ENCODE data around the gene EVPL. TPM values are rescaled to one million over a fixed set of nuclear protein-coding genes. Genes with fewer than 3 reads are reported as not detected.
"Not testable (repeated sequence)": the region's sequence is repeated elsewhere in the genome, so short reads cannot be mapped to it uniquely, and the experiment has no call there.

The EVPL gene
- total and polyA plus RNA-seq, 9 donors: 0.15 to 7.2 (median 1.0) TPM

GRCh38 chr17:75978938-75979704, 48.0 kb downstream of the EVPL start, which contains the start of the genes ACOX1 and TEN1:
Gene ACOX1, minus strand, starts transcription at chr17:75979166. Its CDS starts 93 bp downstream, at chr17:75979073.
Gene TEN1, plus strand, starts transcription at chr17:75979240. Its CDS starts 6,953 bp downstream, at chr17:75986193.
- peak within 1 kb of the TSS; percentile 74 for H3K4me3 ChIP-seq
- H3K27ac ChIP-seq: peak within 1 kb of the TSS; percentile 93 to 98
- WGBS, 3 donors: 0 to 1% (median 0%) methylated on average over 66 to 72 of the region's 72 CpGs
- no peaks in the 10 kb centered on the region for H3K36me3 ChIP-seq
- peaks cover 1% of the 10 kb centered on the region for H3K4me1 ChIP-seq (ENCODE audit: insufficient read depth)
- peak; percentile 97 to 98 (median 98) for DNase-seq
- no peaks in the 10 kb centered on the region for H3K9me3 ChIP-seq
- H3K27me3 ChIP-seq: no peaks in the 10 kb centered on the region
- intact Hi-C loops (cut with DNase I): loop anchor here in 2 of 4 donors (2.0 to 5.0 kb wide), 2 partner anchors 37 to 74 kb away; partner anchors contain the start of genes FBF1 (in 1 of the 2) and MRPL38 (in 1 of the 2)
- no peak for TF ChIP-seq EP300 (IDR thresholded peaks at IDR 0.05)
- peak; percentile 90 for TF ChIP-seq POLR2A (IDR thresholded peaks at IDR 0.05)
- TF ChIP-seq CTCF (IDR thresholded peaks at IDR 0.05): peak; percentile 26 to 69 (median 63)

DNA sequence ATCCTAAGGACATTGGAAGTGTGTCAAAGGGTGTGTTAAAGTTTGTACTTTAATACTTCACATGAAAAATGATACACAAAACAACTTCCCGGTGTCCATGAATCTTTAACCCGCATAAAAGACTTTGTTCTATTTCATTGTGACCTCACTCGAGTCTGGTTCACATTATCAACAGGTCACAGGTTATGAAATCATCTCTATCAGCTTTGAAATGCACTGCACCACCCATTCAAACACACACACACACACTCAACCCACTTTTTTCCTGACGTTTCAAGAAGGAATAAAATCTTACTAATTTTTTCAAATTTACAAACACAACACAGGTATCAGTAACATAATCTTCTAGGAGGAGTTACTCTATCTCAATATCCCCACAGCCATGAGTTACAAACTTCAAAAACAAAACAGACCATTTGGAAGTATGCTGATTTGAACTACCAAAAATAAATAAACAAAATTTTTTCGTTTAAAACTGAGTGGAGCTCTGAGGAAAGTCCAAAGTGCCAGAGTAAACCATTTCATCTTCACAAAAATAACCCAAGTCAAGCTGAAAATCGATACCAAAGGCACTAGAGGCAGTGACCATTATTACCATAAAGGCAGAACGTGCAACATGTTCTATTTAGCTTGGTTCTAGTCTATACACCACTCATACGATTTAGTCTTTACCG, 50.8 kb downstream of the EVPL start:
- Histone ChIP-seq H3K27me3 (no peaks in the 10 kb centered on the region), H3K27ac (no peak overlapping the region), H3K36me3 (no peaks in the 10 kb centered on the region), H3K4me3 (no peak overlapping the region), H3K4me1 (ENCODE audit: insufficient read depth) (peaks cover 1% of the 10 kb centered on the region), H3K9me3 (no peaks in the 10 kb centered on the region)
- 26 to 38% (median 32%) methylated on average over 9 of the region's 9 CpGs for WGBS, 3 donors
- TF ChIP-seq EP300 (IDR thresholded peaks at IDR 0.05) (no peak), POLR2A (IDR thresholded peaks at IDR 0.05) (no peak), CTCF (IDR thresholded peaks at IDR 0.05) (no peak)
- DNase-seq: no peak
- intact Hi-C loops (cut with DNase I): loop anchor here in 1 of 4 donors (5.0 kb wide), 1 partner anchor 34 kb away; the partner anchor contains the start of gene FBF1

DNA sequence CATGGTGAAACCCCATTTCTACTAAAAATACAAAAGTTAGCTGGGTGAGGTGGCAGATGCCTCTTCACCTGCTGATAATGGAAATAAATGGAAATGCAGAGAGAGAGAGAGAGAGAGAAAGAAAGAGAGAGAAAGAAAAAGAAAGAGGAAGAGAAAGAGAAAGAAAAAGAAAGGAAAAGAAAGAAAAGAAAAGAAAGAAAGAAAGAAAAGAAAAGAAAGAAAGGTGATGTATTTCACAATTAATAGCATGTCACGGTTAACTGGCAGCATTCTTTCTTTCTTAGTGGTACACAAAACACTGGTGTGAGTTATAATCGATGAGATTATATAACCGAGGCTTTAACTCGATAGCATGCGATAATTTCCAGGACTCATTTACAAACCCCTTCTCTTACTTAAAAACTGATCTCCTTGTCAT, 51.3 kb downstream of the EVPL start:
- no peak overlapping the region for H3K4me3 ChIP-seq
- H3K36me3 ChIP-seq: no peaks in the 10 kb centered on the region
- H3K9me3 ChIP-seq: no peaks in the 10 kb centered on the region
- H3K27ac ChIP-seq: no peak overlapping the region
- TF ChIP-seq EP300 (IDR thresholded peaks at IDR 0.05): no peak
- WGBS, 3 donors: 29 to 69% (median 33%) methylated on average over 5 of the region's 5 CpGs
- intact Hi-C loops (cut with DNase I): loop anchor here in 1 of 4 donors (5.0 kb wide), 1 partner anchor 33 kb away; the partner anchor contains the start of gene FBF1
- peaks cover 1% of the 10 kb centered on the region for H3K4me1 ChIP-seq (ENCODE audit: insufficient read depth)
- no peaks in the 10 kb centered on the region for H3K27me3 ChIP-seq
- no peak for DNase-seq

GRCh38 chr17:75975187-75975586, 51.9 kb downstream of the EVPL start:
- not testable (repeated sequence) for H3K27me3 ChIP-seq; H3K27ac ChIP-seq; H3K4me1 ChIP-seq (ENCODE audit: insufficient read depth); H3K36me3 ChIP-seq; H3K4me3 ChIP-seq; H3K9me3 ChIP-seq; DNase-seq
- WGBS, 3 donors: 93 to 96% (median 95%) methylated on average over 6 of the region's 6 CpGs
- intact Hi-C loops (cut with DNase I): loop anchor here in 1 of 4 donors (5.0 kb wide), 1 partner anchor 33 kb away; the partner anchor contains the start of gene FBF1

DNA sequence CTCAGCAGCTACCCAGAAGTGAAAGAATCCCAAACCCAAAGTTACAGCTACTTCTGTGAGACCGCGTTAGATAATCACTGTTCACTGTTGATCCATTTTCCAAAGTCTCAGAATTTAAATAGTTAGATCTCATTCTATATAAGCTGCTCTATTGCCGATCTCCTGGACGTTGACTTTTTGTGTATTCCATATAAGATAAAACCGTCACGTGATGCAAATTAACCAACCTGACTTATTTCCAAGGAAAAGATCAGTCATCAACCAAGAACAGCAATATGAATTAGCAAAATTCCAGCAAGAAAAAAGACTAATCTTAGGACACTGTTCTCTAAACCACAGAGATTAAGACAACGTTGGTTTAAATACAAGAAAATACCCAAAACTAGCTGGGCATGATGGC, 56.5 kb downstream of the EVPL start:
- Histone ChIP-seq H3K27me3 (no peaks in the 10 kb centered on the region), H3K27ac (no peak overlapping the region), H3K4me3 (no peak overlapping the region), H3K9me3 (no peaks in the 10 kb centered on the region), H3K4me1 (ENCODE audit: insufficient read depth) (peaks cover 1% of the 10 kb centered on the region), H3K36me3 (no peaks in the 10 kb centered on the region)
- intact Hi-C loops (cut with DNase I): no loop called here
- 84 to 90% (median 84%) methylated on average over 7 of the region's 7 CpGs for WGBS, 3 donors
- DNase-seq: no peak
- TF ChIP-seq EP300 (IDR thresholded peaks at IDR 0.05) (no peak), CTCF (IDR thresholded peaks at IDR 0.05) (no peak), POLR2A (IDR thresholded peaks at IDR 0.05) (no peak)
